ENCODE measurements around the gene RPTOR. TPM values are rescaled to one million over a fixed set of nuclear protein-coding genes. Genes with fewer than 3 reads are reported as not detected.

The RPTOR gene
- total and polyA plus RNA-seq, 2 donors (not counting 3 experiments of a cell fraction or from before 2014, with no cell fraction given), result 10.7 to 41.8 TPM

- Histone ChIP-seq H3K9me3 (replicated peaks; ENCODE audit: control insufficient read depth, insufficient read depth, low read length) (no peaks in the 10 kb centered on the region), H3K36me3 (ENCODE audit: control insufficient read depth in 2 of 2, extremely low read depth in 1 of 2, insufficient read depth in 2 of 2, low read length in 2 of 2) (no peaks in the 10 kb centered on the region), H3K4me2 (ENCODE audit: insufficient read depth, low read length) (no peak overlapping the region), H3K79me2 (ENCODE audit: control insufficient read depth, insufficient read depth, low read length) (no peaks in the 10 kb centered on the region), H3K4me1 (ENCODE audit: control insufficient read depth, extremely low read depth, insufficient read depth, low read length) (peaks cover 3% of the 10 kb centered on the region), H3K27ac (ENCODE audit: insufficient read depth, low read depth, low read length) (no peak overlapping the region), H3K9me1 (replicated peaks; ENCODE audit: control insufficient read depth, extremely low read depth, insufficient read depth, low read length) (no peaks in the 10 kb centered on the region), H3K27me3 (ENCODE audit: control insufficient read depth in 2 of 2, insufficient read depth in 2 of 2, low read length in 2 of 2) (peaks cover 22 to 34% of the 10 kb centered on the region in 2 experiments), H3K9ac (replicated peaks; ENCODE audit: extremely low read depth, insufficient read depth, low read length) (no peak overlapping the region), H3K4me3 (replicated peaks in 1 of 3; ENCODE audit: insufficient read depth in 1 of 3, low read depth in 1 of 3, low read length in 3 of 3) (no peak overlapping the region), H2AFZ (ENCODE audit: low read depth, low read length) (no peak overlapping the region), H4K20me1 (replicated peaks; ENCODE audit: control insufficient read depth, extremely low read depth, insufficient read depth, low read length) (no peaks in the 10 kb centered on the region)
- TF ChIP-seq POLR2A (IDR thresholded peaks at IDR 0.05; ENCODE audit: low read depth, low read length) (no peak), MYC (IDR thresholded peaks at IDR 0.05; ENCODE audit: low read depth, low read length) (no peak), MAX (IDR thresholded peaks at IDR 0.05; ENCODE audit: insufficient read depth, insufficient read length) (no peak), POLR2AphosphoS5 (IDR thresholded peaks at IDR 0.05; ENCODE audit: insufficient read depth, low read depth, low read length) (no peak), FOS (IDR thresholded peaks at IDR 0.05; ENCODE audit: borderline replicate concordance, insufficient read depth, low read length) (no peak), CTCF (IDR thresholded peaks at IDR 0.05; ENCODE audit: extremely low read depth in 1 of 2, insufficient read depth in 1 of 2, low read depth in 1 of 2, low read length in 2 of 2) (no peak), JUN (IDR thresholded peaks at IDR 0.05; ENCODE audit: borderline replicate concordance, insufficient read depth, insufficient read length, low read depth) (no peak), EZH2 (IDR thresholded peaks at IDR 0.05; ENCODE audit: borderline replicate concordance, low read depth, low read length, severe bottlenecking) (no peak), GATA2 (IDR thresholded peaks at IDR 0.05; ENCODE audit: insufficient read depth, insufficient read length, low read depth, low read length) (no peak)
- no TSS peak for BruUV-seq (replicated peaks)
- CTCF ChIA-PET, result interaction anchor here (0.8 to 1.1 kb wide), 2 partner anchors 19 to 22 kb away, joined by 3 read pairs; no protein-coding TSS in a partner anchor
- DNase-seq (ENCODE audit: low read depth, low spot score) (no peak), FAIRE-seq (no peak)
- POLR2A ChIA-PET, result no interaction called here
- dilution Hi-C loops (cut with MboI; ENCODE audit: extremely low pct_ligation_motif_present, low sequenced_read_pairs) (no loop called here), intact Hi-C loops (cut with micrococcal nuclease) (no loop called here)
These were observed 462.3 kb downstream of the RPTOR start for GRCh38 chr17:81006891-81007290.

Measured in endothelial cell of umbilical vein (primary cell).